Body of pancreas (tissue), 4 donors: ENCODE measurements around the gene DPH1.
A peak's percentile ranks its signal among the peaks of the same experiment; 100 is the strongest.

Source experiments
- POLR2A ChIP-seq, 3 donors: fragments of 450-650 bp; IDR thresholded peaks; one replicate each; pipeline ENCODE4 v1.6.1; 2016; ENCODE audit warnings: antibody characterized with exemption in 3 of 3, mild to moderate bottlenecking in 2 of 3
- TF ChIP-seq, protein P1 (sequence below), 7 experiments: fragments of 450-650 bp in 4 of 7; fragments of 200-600 bp in 3 of 7; sonication (generic) in 3 of 7; IDR thresholded peaks; one replicate each; pipeline ENCODE4 v1.5.1; 2016 to 2019; ENCODE audit warnings: antibody characterized with exemption in 7 of 7

DNA sequence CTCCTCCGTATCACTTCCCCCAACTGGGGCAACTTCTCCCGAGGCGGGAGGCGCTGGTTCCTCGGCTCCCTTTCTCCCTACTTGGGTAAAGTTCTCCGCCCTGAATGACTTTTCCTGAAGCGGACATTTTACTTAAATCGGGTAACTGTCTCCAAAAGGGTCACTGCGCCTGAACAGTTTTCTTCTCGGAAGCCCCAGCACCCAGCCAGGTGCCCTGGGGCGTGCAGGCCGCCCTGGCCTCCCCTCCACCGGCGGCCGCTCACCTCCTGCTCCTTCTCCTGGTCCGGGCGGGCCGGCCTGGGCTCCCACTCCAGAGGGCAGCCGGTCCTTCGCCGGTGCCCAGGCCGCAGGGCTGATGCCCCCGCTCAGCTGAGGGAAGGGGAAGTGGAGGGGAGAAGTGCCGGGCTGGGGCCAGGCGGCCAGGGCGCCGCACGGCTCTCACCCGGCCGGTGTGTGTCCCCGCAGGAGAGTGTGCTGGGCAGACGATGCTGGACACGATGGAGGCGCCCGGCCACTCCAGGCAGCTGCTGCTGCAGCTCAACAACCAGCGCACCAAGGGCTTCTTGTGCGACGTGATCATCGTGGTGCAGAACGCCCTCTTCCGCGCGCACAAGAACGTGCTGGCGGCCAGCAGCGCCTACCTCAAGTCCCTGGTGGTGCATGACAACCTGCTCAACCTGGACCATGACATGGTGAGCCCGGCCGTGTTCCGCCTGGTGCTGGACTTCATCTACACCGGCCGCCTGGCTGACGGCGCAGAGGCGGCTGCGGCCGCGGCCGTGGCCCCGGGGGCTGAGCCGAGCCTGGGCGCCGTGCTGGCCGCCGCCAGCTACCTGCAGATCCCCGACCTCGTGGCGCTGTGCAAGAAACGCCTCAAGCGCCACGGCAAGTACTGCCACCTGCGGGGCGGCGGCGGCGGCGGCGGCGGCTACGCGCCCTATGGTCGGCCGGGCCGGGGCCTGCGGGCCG, 26.5 kb downstream of the DPH1 start:
- TF ChIP-seq, protein P1, sequence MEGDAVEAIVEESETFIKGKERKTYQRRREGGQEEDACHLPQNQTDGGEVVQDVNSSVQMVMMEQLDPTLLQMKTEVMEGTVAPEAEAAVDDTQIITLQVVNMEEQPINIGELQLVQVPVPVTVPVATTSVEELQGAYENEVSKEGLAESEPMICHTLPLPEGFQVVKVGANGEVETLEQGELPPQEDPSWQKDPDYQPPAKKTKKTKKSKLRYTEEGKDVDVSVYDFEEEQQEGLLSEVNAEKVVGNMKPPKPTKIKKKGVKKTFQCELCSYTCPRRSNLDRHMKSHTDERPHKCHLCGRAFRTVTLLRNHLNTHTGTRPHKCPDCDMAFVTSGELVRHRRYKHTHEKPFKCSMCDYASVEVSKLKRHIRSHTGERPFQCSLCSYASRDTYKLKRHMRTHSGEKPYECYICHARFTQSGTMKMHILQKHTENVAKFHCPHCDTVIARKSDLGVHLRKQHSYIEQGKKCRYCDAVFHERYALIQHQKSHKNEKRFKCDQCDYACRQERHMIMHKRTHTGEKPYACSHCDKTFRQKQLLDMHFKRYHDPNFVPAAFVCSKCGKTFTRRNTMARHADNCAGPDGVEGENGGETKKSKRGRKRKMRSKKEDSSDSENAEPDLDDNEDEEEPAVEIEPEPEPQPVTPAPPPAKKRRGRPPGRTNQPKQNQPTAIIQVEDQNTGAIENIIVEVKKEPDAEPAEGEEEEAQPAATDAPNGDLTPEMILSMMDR (IDR thresholded peaks at IDR 0.05): peak in 3 of 7 experiments; percentile 7 to 43 (median 10)
- no peak for TF ChIP-seq POLR2A (IDR thresholded peaks at IDR 0.05)
